KOPT-K1 (cell line): Measurements from ENCODE around the gene B3GNT8.
"Not testable (repeated sequence)": the region's sequence is repeated elsewhere in the genome, so short reads cannot be mapped to it uniquely, and the experiment has no call there.

Experiments
- H3K27ac ChIP-seq: fragments of 200-600 bp; sonication (generic); 2 replicates; pipeline ENCODE4 v1.5.1; 2016; ENCODE audit warnings: antibody characterized with exemption, mild to moderate bottlenecking, low read depth, low read length; ENCODE audit not compliant: poor library complexity, severe bottlenecking
- H3K36me3 ChIP-seq: fragments of 200-600 bp; sonication (generic); 2 replicates; pipeline ENCODE4 v1.5.1; 2017; ENCODE audit warnings: antibody characterized with exemption, mild to moderate bottlenecking, low read length, moderate library complexity; ENCODE audit not compliant: insufficient read depth
- H3K9me3 ChIP-seq: fragments of 200-600 bp; sonication (generic); 2 replicates; pipeline ENCODE4 v1.5.1; 2017; ENCODE audit warnings: antibody characterized with exemption, low read length, mild to moderate bottlenecking; ENCODE audit not compliant: insufficient read depth, poor library complexity, severe bottlenecking

The B3GNT8 gene

GRCh38 chr19:41442473-41443355 lies 15.5 kb upstream of the B3GNT8 start, which contains the start of gene ERICH4:
Gene ERICH4 (plus strand): TSS chr19:41443156. CDS start chr19:41443170, 14 bp downstream.
- Histone ChIP-seq H3K36me3 (peaks cover 5% of the 10 kb centered on the region; the same call in 1 of the 2 replicates), H3K9me3 (no peaks in the 10 kb centered on the region), H3K27ac (no peak within 1 kb of the TSS)

DNA sequence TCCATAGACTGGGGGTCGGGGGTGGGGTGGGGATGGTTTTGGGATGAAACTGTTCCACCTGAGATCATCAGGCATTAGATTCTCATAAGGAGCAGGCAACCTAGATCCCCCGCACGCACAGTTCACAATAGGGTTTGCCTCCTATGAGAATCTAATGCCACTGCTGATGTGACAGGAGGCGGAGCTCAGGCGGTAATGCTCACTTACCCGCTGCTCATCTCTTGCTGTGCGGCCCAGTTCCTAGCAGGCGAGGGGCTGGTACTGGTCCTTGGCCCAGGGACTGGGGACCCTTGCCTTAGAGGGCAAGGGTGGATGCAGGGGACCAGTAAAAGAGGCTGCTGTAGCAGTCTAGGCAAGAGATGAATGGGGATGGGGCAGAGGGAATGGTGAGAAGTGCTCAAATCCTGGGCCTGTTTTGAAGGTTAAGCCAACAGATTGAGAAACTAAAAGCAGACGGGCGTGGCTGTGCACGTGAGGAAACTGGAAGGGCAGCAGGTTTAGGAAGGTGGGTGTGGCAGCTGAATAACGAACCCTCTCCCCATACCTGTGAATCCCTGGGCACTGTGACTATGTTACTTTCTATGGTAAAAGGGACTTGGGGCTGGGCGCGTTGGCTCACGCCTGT lies 14.3 kb upstream of the B3GNT8 start:
- H3K36me3 ChIP-seq, result peaks cover 10% of the 10 kb centered on the region; the same call in 1 of the 2 replicates
- H3K27ac ChIP-seq, result no peak overlapping the region
- no peaks in the 10 kb centered on the region for H3K9me3 ChIP-seq

- Histone ChIP-seq H3K36me3 (peaks cover 10% of the 10 kb centered on the region; the same call in 1 of the 2 replicates), H3K9me3 (no peaks in the 10 kb centered on the region), H3K27ac (peak within 1 kb of the TSS; percentile 70)
These were observed 12.5 kb upstream of the B3GNT8 start, which contains the start of gene DMAC2 for GRCh38 chr19:41439441-41440222. Gene DMAC2 (minus strand): TSS chr19:41439912. CDS start chr19:41439899, 13 bp downstream.

GRCh38 chr19:41437944-41438574 lies 10.9 kb upstream of the B3GNT8 start:
- Histone ChIP-seq H3K9me3 (no peaks in the 10 kb centered on the region), H3K27ac (no peak overlapping the region), H3K36me3 (peaks cover 16% of the 10 kb centered on the region)

DNA sequence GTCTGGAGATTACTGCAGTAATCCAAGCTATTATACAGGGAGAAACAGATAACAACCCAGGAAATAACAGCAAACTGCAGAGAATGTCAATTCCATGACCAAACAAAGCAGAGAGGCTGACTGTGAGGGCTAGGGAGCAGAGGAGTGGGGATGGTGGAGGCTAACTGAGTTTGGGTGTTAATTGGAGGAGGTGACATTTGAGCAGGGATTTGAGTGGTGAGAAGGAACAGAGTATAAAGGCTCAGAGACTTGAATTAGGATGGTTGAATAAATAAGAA lies 9.4 kb upstream of the B3GNT8 start:
- H3K27ac ChIP-seq, result no peak overlapping the region
- no peaks in the 10 kb centered on the region for H3K9me3 ChIP-seq
- peaks cover 31% of the 10 kb centered on the region for H3K36me3 ChIP-seq

- Histone ChIP-seq H3K27ac (no peak overlapping the region), H3K9me3 (no peaks in the 10 kb centered on the region), H3K36me3 (peaks cover 36% of the 10 kb centered on the region)
These were observed 8.9 kb upstream of the B3GNT8 start for GRCh38 chr19:41435936-41436673.

GRCh38 chr19:41435376-41435775 lies 8.2 kb upstream of the B3GNT8 start:
- not testable (repeated sequence) for H3K9me3 ChIP-seq, H3K27ac ChIP-seq
- peaks cover 42% of the 10 kb centered on the region for H3K36me3 ChIP-seq

DNA sequence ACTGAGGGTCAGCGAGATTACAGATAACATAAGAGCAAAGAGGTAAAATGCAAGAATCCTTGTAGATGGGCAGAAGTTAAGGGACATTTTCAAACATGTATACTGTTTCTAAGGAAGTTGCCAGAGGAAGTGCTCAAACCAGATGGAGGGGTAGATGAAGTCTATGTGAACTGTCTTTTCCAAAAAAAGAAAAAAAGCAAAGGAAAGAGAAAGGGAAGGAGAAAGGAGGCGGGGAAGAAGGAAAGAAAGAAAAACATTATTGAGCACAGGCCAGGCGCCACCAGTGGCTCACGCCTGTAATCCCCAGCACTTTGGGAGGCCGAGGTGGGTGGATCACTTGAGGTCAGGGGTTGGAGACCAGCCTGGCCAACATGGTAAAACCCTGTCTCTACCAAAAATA lies 7.3 kb upstream of the B3GNT8 start:
- Histone ChIP-seq H3K9me3 (no peaks in the 10 kb centered on the region), H3K36me3 (peaks cover 42% of the 10 kb centered on the region), H3K27ac (no peak overlapping the region)

DNA sequence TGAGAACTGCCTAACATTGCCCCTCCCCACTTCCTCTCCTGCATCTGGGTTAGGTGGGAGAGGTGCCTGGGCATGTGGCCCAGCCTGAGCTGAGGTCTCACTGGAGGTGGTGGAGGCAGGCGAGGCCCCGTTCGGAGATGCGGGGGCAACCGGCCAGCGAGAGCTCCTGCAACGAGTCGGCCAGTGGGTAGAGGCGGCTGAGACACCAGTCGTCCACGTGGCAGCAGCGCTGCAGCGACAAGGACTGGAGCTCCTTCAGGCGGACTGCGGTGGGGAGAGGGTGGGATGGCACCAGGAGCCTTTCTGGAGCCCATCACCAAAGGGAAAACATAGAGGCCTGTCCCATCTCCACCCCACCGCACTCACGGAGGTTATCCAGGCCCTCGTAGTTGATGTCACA lies 6.0 kb upstream of the B3GNT8 start:
- Histone ChIP-seq H3K36me3 (peaks cover 47% of the 10 kb centered on the region), H3K27ac (no peak overlapping the region), H3K9me3 (no peaks in the 10 kb centered on the region)

DNA sequence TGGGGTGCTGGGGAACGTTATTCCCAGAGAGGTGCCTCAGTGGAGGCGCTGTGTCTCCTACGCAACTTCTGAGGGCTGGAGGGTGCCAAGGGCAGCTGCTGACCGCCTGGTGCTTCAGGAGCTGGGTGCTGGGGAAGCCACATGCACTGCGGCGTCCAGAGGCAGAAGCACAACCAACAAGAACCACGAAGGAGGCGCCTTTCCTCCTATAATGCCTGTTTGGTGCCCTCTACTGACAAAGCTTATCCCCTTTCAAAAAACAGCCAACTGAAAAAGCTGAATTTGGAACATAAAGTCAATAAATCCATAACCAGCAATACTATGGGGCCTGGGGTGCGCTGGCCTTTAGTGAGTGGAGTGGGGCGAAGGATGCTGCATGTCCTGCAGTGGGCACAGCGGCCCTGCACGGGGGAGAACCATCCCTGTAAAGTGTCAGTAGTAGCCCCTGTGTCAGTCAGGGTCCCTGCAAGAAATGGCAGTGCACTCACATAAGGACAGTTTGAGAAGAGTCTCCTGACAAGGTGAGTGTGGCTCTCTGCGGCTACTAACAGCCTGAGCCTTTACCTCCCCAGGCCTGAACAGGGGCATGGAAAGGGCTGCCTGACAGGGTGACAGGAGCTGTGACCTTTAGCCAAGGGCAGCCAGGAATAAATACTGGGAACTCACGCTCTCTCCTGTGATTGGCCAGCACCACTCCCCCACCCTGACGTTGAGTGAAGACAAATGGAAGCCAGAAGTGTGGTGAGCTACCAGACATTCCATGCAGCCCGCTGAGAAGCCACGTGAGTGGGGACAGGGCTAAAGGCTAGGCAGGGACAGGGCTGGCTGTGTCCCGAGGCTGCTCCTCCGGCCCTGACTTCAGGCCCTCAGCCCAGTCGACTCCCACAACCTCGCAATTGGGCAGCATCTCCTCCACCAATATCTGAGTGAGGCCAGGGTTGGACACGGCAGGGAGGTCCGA lies 4.5 kb upstream of the B3GNT8 start:
- no peak overlapping the region for H3K27ac ChIP-seq
- no peaks in the 10 kb centered on the region for H3K9me3 ChIP-seq
- peaks cover 37% of the 10 kb centered on the region for H3K36me3 ChIP-seq

GRCh38 chr19:41430922-41431321 lies 3.7 kb upstream of the B3GNT8 start:
- Histone ChIP-seq H3K9me3 (no peaks in the 10 kb centered on the region), H3K27ac (no peak overlapping the region), H3K36me3 (peaks cover 37% of the 10 kb centered on the region)

- peaks cover 47% of the 10 kb centered on the region for H3K36me3 ChIP-seq
- H3K9me3 ChIP-seq, result no peaks in the 10 kb centered on the region
- peak overlapping the region; percentile 57 for H3K27ac ChIP-seq
These were observed 1.3 kb upstream of the B3GNT8 start for GRCh38 chr19:41428481-41428859.

DNA sequence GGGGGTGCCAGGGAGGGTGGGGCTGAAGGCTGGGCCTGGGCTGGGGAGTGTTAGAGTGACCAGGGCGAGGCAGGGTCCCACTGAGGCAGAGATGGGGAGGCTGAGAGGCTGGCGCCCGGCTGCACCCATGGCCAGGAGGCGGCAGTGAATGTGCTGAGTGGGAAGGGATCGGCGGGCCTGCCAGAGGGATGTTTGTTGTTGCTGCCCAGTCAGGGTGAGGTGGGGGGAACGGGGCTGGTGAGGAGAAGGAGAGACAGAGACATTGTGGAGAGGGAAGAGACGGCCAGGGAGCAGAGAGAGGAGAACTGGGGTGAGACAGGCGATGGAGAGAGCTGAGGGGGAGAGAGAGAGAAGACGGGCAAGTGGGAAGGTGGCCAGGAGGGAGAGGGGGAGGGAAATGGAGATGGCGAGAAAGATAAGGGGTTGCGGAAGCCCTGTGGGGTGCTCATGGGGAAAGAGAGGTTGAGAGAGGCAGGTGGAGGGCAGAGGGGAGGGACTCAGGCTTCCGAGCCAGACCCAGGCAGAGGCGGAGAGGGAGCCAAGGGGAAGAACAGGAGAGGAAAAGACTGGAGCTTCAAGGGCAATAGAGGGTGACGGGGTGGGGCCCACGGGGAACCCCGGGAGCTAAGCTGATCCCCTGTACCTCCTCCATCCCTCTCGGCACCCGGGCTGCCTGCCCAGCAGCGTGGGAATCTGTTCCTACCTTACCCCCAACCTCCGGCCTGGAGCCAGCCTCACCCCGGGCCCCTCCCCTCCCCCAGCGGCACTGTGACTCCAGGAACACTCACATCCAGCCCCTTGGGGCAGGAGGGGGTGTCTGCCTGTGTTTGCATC lies 690 bp upstream of the B3GNT8 start:
- Histone ChIP-seq H3K36me3 (peaks cover 44% of the 10 kb centered on the region), H3K27ac (peak overlapping the region; percentile 57), H3K9me3 (no peaks in the 10 kb centered on the region)
